GM12878 (cell line): ENCODE results near the gene ADCK1.

Source experiments
- CHD2 ChIP-seq: IDR thresholded peaks from 2 replicates; pipeline ENCODE4 v1.6.1; 2011; ENCODE audit warnings: low read depth, low read length, improper control_type of control experiment, borderline replicate concordance
- EP300 ChIP-seq, 2 experiments: fragments of 150-350 bp in 1 of 2; IDR thresholded peaks; 2 replicates each; pipeline ENCODE4 v1.6.1; 2011 to 2012; ENCODE audit warnings: low read depth in 2 of 2, low read length in 2 of 2, borderline replicate concordance in 1 of 2, improper control_type of control experiment in 1 of 2, inconsistent platforms in 1 of 2; ENCODE audit not compliant: control insufficient read depth in 1 of 2
- EZH2 ChIP-seq: IDR thresholded peaks from 2 replicates; pipeline ENCODE4 v1.6.1; 2012; ENCODE audit warnings: low read depth, mild to moderate bottlenecking, control low read depth, inconsistent platforms, low read length, borderline replicate concordance; ENCODE audit not compliant: control insufficient read depth
- FOS ChIP-seq: IDR thresholded peaks from 3 replicates; pipeline ENCODE4 v1.6.1; 2011; ENCODE audit warnings: borderline replicate concordance; ENCODE audit not compliant: insufficient read length; ENCODE audit errors: extremely low read depth
- MYC ChIP-seq: IDR thresholded peaks from 2 replicates; pipeline ENCODE4 v1.6.1; 2011; ENCODE audit warnings: mild to moderate bottlenecking, low read length, moderate library complexity, inconsistent platforms; ENCODE audit not compliant: insufficient read depth, insufficient replicate concordance, insufficient read length, severe bottlenecking
- NFIC ChIP-seq: IDR thresholded peaks from 2 replicates; pipeline ENCODE4 v1.6.1; 2012; ENCODE audit warnings: low read depth, mild to moderate bottlenecking, inconsistent platforms, low read length, moderate library complexity
- POLR2A ChIP-seq: IDR thresholded peaks from 2 replicates; pipeline ENCODE4 v1.6.1; 2011; ENCODE audit warnings: low read depth, mild to moderate bottlenecking, low read length
- ZNF217 ChIP-seq: fragments of 450-650 bp; IDR thresholded peaks from 2 replicates; pipeline ENCODE4 v1.6.1; 2017; ENCODE audit warnings: antibody characterized with exemption, mild to moderate bottlenecking
- TF ChIP-seq, protein P1 (sequence below): fragments of 450-650 bp; IDR thresholded peaks from 2 replicates; pipeline ENCODE4 v1.6.1; 2018; ENCODE audit warnings: mild to moderate bottlenecking, low read depth, moderate library complexity; ENCODE audit not compliant: partially characterized antibody
- TF ChIP-seq, protein P2 (sequence below), 3 experiments: IDR thresholded peaks in 2 of 3; conservative IDR thresholded peaks in 1 of 3; 2 replicates each; pipeline ENCODE4 v1.5.1; 2011; ENCODE audit warnings: low read depth in 3 of 3, low read length in 3 of 3, mild to moderate bottlenecking in 3 of 3, control low read depth in 2 of 3, moderate library complexity in 2 of 3, inconsistent platforms in 1 of 3, mixed read lengths in 1 of 3; ENCODE audit not compliant: control insufficient read depth in 2 of 3, insufficient read depth in 1 of 3; ENCODE audit errors: extremely low read depth in 1 of 3
- TF ChIP-seq, protein P3 (sequence below): fragments of 450-650 bp; IDR thresholded peaks from 2 replicates; pipeline ENCODE4 v1.6.1; 2016; ENCODE audit warnings: mild to moderate bottlenecking, moderate library complexity, borderline replicate concordance

DNA sequence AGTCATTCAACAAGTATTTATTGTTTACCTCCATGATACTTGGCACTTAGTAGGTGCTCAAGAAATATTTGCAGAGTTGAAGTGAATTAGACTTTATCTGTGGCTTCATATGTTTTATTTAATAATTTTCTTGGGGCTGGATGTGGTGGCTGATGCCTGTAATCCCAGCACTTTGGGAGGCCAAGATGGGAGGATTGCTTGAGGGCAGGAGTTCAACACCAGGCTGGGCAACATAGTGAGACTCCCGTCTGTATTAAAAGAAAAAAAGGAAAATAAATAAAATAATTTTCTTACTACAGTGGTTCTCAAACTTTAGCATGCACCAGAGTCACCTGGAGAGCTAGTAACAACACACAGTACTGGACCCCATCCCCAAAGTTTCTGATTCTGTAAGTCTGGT lies 905 bp downstream of the ADCK1 start:
- TF ChIP-seq FOS (no peak), EP300 (IDR thresholded peaks at IDR 0.05; ENCODE audit: borderline replicate concordance in 1 of 2, control insufficient read depth in 1 of 2, low read depth in 2 of 2, low read length in 2 of 2) (no peak), NFIC (no peak), EZH2 (no peak), MYC (no peak), ZNF217 (no peak), CHD2 (no peak), POLR2A (no peak)
- TF ChIP-seq, protein P1, sequence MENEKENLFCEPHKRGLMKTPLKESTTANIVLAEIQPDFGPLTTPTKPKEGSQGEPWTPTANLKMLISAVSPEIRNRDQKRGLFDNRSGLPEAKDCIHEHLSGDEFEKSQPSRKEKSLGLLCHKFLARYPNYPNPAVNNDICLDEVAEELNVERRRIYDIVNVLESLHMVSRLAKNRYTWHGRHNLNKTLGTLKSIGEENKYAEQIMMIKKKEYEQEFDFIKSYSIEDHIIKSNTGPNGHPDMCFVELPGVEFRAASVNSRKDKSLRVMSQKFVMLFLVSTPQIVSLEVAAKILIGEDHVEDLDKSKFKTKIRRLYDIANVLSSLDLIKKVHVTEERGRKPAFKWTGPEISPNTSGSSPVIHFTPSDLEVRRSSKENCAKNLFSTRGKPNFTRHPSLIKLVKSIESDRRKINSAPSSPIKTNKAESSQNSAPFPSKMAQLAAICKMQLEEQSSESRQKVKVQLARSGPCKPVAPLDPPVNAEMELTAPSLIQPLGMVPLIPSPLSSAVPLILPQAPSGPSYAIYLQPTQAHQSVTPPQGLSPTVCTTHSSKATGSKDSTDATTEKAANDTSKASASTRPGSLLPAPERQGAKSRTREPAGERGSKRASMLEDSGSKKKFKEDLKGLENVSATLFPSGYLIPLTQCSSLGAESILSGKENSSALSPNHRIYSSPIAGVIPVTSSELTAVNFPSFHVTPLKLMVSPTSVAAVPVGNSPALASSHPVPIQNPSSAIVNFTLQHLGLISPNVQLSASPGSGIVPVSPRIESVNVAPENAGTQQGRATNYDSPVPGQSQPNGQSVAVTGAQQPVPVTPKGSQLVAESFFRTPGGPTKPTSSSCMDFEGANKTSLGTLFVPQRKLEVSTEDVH: no peak
- TF ChIP-seq, protein P2, sequence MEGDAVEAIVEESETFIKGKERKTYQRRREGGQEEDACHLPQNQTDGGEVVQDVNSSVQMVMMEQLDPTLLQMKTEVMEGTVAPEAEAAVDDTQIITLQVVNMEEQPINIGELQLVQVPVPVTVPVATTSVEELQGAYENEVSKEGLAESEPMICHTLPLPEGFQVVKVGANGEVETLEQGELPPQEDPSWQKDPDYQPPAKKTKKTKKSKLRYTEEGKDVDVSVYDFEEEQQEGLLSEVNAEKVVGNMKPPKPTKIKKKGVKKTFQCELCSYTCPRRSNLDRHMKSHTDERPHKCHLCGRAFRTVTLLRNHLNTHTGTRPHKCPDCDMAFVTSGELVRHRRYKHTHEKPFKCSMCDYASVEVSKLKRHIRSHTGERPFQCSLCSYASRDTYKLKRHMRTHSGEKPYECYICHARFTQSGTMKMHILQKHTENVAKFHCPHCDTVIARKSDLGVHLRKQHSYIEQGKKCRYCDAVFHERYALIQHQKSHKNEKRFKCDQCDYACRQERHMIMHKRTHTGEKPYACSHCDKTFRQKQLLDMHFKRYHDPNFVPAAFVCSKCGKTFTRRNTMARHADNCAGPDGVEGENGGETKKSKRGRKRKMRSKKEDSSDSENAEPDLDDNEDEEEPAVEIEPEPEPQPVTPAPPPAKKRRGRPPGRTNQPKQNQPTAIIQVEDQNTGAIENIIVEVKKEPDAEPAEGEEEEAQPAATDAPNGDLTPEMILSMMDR (IDR thresholded peaks at IDR 0.05 in 2 of 3, conservative IDR thresholded peaks at IDR 0.05 in 1 of 3; ENCODE audit: control insufficient read depth in 2 of 3, extremely low read depth in 1 of 3, insufficient read depth in 1 of 3, low read depth in 3 of 3, low read length in 3 of 3): no peak
- TF ChIP-seq, protein P3, sequence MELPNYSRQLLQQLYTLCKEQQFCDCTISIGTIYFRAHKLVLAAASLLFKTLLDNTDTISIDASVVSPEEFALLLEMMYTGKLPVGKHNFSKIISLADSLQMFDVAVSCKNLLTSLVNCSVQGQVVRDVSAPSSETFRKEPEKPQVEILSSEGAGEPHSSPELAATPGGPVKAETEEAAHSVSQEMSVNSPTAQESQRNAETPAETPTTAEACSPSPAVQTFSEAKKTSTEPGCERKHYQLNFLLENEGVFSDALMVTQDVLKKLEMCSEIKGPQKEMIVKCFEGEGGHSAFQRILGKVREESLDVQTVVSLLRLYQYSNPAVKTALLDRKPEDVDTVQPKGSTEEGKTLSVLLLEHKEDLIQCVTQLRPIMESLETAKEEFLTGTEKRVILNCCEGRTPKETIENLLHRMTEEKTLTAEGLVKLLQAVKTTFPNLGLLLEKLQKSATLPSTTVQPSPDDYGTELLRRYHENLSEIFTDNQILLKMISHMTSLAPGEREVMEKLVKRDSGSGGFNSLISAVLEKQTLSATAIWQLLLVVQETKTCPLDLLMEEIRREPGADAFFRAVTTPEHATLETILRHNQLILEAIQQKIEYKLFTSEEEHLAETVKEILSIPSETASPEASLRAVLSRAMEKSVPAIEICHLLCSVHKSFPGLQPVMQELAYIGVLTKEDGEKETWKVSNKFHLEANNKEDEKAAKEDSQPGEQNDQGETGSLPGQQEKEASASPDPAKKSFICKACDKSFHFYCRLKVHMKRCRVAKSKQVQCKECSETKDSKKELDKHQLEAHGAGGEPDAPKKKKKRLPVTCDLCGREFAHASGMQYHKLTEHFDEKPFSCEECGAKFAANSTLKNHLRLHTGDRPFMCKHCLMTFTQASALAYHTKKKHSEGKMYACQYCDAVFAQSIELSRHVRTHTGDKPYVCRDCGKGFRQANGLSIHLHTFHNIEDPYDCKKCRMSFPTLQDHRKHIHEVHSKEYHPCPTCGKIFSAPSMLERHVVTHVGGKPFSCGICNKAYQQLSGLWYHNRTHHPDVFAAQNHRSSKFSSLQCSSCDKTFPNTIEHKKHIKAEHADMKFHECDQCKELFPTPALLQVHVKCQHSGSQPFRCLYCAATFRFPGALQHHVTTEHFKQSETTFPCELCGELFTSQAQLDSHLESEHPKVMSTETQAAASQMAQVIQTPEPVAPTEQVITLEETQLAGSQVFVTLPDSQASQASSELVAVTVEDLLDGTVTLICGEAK: no peak
